HCT116 (cell line): ENCODE measurements around the gene RNF13. TPM values are rescaled to one million over a fixed set of nuclear protein-coding genes. Genes with fewer than 3 reads are reported as not detected.
A peak's percentile ranks its signal among the peaks of the same experiment; 100 is the strongest.

Experiments
- ATAC-seq: fragments of 200-7000 bp; cut with Tn5 transposase; 2 replicates; pipeline ENCODE4 v1.9.1; 2020; ENCODE audit warnings: mild to moderate bottlenecking, moderate library complexity
- BruUV-seq: library from RNA; stranded (reverse); fragments of 400-500 nt; replicated peaks from 2 replicates; lab custom pipeline; 2021; lab: Mats Ljungman, UMichigan
- CTCF ChIA-PET: fragments of 300-600 bp; sonication (Branson Sonifier 250); formaldehyde crosslinking; loops from one replicate; lab custom pipeline; 2021; ENCODE audit warnings: antibody characterized with exemption; lab: Charles Lee
- POLR2A ChIA-PET: fragments of 300-600, 350-600 bp; sonication (Branson Sonifier 250); formaldehyde crosslinking; loops from one replicate; lab custom pipeline; 2021; ENCODE audit warnings: antibody characterized with exemption; lab: Charles Lee
- RAD21 ChIA-PET, 2 experiments: fragments of 300-600 bp; sonication (Branson Sonifier 250); formaldehyde crosslinking; loops; one replicate each; lab custom pipeline; 2023; ENCODE audit warnings: low total read pairs in 2 of 2; ENCODE audit not compliant: uncharacterized antibody in 2 of 2, unreplicated experiment in 2 of 2, low non-redundant PET in 1 of 2; lab: Charles Lee
- DNase-seq: peaks from one replicate; pipeline ENCODE4 v3.0.0-alpha.2; 2010; ENCODE audit warnings: low read depth, low spot score
- H2AFZ ChIP-seq: fragments of 200-600 bp; shearing (Covaris generic), sonication (generic); 2 replicates; pipeline ENCODE4 v1.6.1; 2017; ENCODE audit warnings: low read depth, mixed run types, mixed read lengths, antibody characterized with exemption, low read length; ENCODE audit not compliant: poor library complexity, severe bottlenecking
- H3K27ac ChIP-seq: 2 replicates; pipeline ENCODE4 v1.5.1; 2012; ENCODE audit warnings: low read depth, low read length
- H3K27me3 ChIP-seq: fragments of 200-600 bp; sonication (generic); 2 replicates; pipeline ENCODE4 v1.6.1; 2016; ENCODE audit warnings: mixed run types, low read length, mixed read lengths; ENCODE audit not compliant: insufficient read depth
- H3K36me3 ChIP-seq, 2 experiments: fragments of 200-500 bp in 1 of 2; fragments of 200-600 bp in 1 of 2; sonication (Bioruptor generic) in 1 of 2; sonication (generic) in 1 of 2; 2 replicates each; pipeline versions ENCODE4 v1.5.1 to v1.6.1; 2014 to 2016; ENCODE audit warnings: low read length in 2 of 2, inconsistent platforms in 1 of 2, mixed read lengths in 1 of 2, mixed run types in 1 of 2; ENCODE audit not compliant: insufficient read depth in 2 of 2, control insufficient read depth in 1 of 2
- H3K4me1 ChIP-seq, 2 experiments: fragments of 200-600 bp in 1 of 2; sonication (generic) in 1 of 2; 2 replicates each; pipeline versions ENCODE4 v1.5.1 to v1.6.1; 2012 to 2017; ENCODE audit warnings: low read length in 2 of 2, inconsistent platforms in 1 of 2, mild to moderate bottlenecking in 1 of 2, mixed read lengths in 1 of 2, mixed run types in 1 of 2, moderate library complexity in 1 of 2; ENCODE audit not compliant: insufficient read depth in 2 of 2, control insufficient read depth in 1 of 2
- H3K4me2 ChIP-seq: fragments of 200-600 bp; sonication (generic); 2 replicates; pipeline ENCODE4 v1.6.1; 2017; ENCODE audit warnings: mixed run types, low read length, mixed read lengths
- H3K4me3 ChIP-seq, 2 experiments: fragments of 200-600 bp in 1 of 2; sonication (generic) in 1 of 2; replicated peaks in 1 of 2; 2 replicates each; pipeline ENCODE4 v1.5.1; 2011 to 2016; ENCODE audit warnings: low read length in 2 of 2, control low read depth in 1 of 2, low read depth in 1 of 2, mild to moderate bottlenecking in 1 of 2, mixed read lengths in 1 of 2, mixed run types in 1 of 2
- H3K79me2 ChIP-seq: fragments of 200-600 bp; sonication (generic); 2 replicates; pipeline ENCODE4 v1.6.1; 2017; ENCODE audit warnings: mild to moderate bottlenecking, mixed run types, low read length, moderate library complexity, mixed read lengths; ENCODE audit not compliant: insufficient read depth
- H3K9ac ChIP-seq: fragments of 200-600 bp; sonication (generic); 2 replicates; pipeline ENCODE4 v1.6.1; 2016; ENCODE audit warnings: low read length, mixed read lengths
- H3K9me2 ChIP-seq: fragments of 200-600 bp; sonication (generic), shearing (Covaris generic); 2 replicates; pipeline ENCODE4 v1.6.1; 2017; ENCODE audit warnings: mixed run types, mild to moderate bottlenecking, moderate library complexity; ENCODE audit not compliant: insufficient read depth
- H3K9me3 ChIP-seq, 2 experiments: fragments of 200-500 bp in 1 of 2; fragments of 200-600 bp in 1 of 2; sonication (Bioruptor generic) in 1 of 2; sonication (generic) in 1 of 2; 2 replicates each; pipeline ENCODE4 v1.6.1; 2014 to 2017; ENCODE audit warnings: low read length in 2 of 2, mixed read lengths in 2 of 2, inconsistent platforms in 1 of 2, low read depth in 1 of 2, mild to moderate bottlenecking in 1 of 2, mixed run types in 1 of 2, moderate library complexity in 1 of 2; ENCODE audit not compliant: control insufficient read depth in 1 of 2, insufficient read depth in 1 of 2
- H4K20me1 ChIP-seq: fragments of 200-600 bp; sonication (generic), shearing (Covaris generic); 2 replicates; pipeline ENCODE4 v1.6.1; 2017; ENCODE audit warnings: mixed run types, mild to moderate bottlenecking, moderate library complexity; ENCODE audit not compliant: insufficient read depth
- ELF1 ChIP-seq: IDR thresholded peaks from 2 replicates; pipeline ENCODE4 v1.6.1; 2012; ENCODE audit warnings: low read depth, borderline replicate concordance
- POLR2A ChIP-seq: IDR thresholded peaks from 2 replicates; pipeline ENCODE4 v1.7.0; 2011; ENCODE audit warnings: borderline replicate concordance; ENCODE audit not compliant: insufficient read depth, insufficient read length; ENCODE audit errors: extremely low read depth
- intact Hi-C: fragments of 100-400 bp; cut with micrococcal nuclease; formaldehyde crosslinking; loops from 2 replicates; pipeline ENCODE4 v1.10.0; 2022
- total RNA-seq: library from RNA; stranded (reverse); gene quantifications from one replicate; pipeline ENCODE4 v1.2.1, GENCODE V29; 2021; ENCODE audit not compliant: unreplicated experiment
- TF ChIP-seq, protein P1 (sequence below): IDR thresholded peaks from 2 replicates; pipeline ENCODE4 v1.6.1; 2012
- TF ChIP-seq, protein P2 (sequence below): IDR thresholded peaks from 2 replicates; pipeline ENCODE4 v1.6.1; 2011; ENCODE audit warnings: mild to moderate bottlenecking, low read length, moderate library complexity; ENCODE audit not compliant: insufficient replicate concordance; ENCODE audit errors: extremely low read depth
- TF ChIP-seq, protein P3 (sequence below), 3 experiments: fragments of 200-600 bp in 1 of 3; sonication (generic) in 1 of 3; IDR thresholded peaks in 2 of 3; conservative IDR thresholded peaks in 1 of 3; 2 replicates each; pipeline ENCODE4 v1.5.1; 2012 to 2017; ENCODE audit warnings: low read depth in 2 of 3, low read length in 2 of 3, antibody characterized with exemption in 1 of 3, borderline replicate concordance in 1 of 3, control low read depth in 1 of 3, mild to moderate bottlenecking in 1 of 3, mixed read lengths in 1 of 3, mixed run types in 1 of 3, moderate library complexity in 1 of 3; ENCODE audit not compliant: insufficient read depth in 1 of 3

Gene RNF13
- total RNA-seq, 1 experiment from 2014 or later = 39.9 TPM

DNA sequence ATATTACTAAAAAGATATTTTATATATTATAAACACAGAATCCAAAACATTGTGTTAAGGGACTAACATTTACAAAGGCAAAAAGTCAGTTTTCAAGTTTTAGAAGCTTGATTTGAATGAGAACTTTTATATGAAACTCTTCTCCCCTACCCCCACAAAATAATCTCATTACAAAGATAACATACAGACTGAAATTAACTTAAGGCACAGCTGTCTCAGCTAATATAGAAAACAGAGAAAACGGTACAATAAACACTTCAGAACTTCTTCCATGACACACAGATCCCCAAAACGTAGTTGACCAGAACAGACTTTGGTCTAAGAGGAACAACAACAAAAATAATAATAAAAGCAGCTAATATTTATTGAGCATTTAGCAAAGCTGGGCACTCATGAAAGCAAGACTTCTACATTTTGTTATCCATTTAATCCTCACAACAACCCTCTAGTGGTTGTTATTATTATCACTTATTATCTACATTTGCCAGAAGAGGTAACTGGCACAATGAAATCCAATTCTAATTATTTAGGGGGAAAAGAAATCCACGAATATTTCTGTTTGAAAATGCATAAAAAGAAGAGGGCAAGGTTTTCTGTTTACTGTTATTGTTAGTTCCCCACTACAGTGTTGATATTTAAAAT, 89.6 kb downstream of the RNF13 start:
- Histone ChIP-seq H3K9me2 (no peaks in the 10 kb centered on the region), H3K27ac (no peak overlapping the region), H3K4me3 (no peak overlapping the region), H3K27me3 (no peaks in the 10 kb centered on the region), H3K4me1 (peaks cover 3 to 15% of the 10 kb centered on the region in 2 experiments; a peak in 2 of 4 replicates), H3K36me3 (peaks cover 0 to 3% of the 10 kb centered on the region in 2 experiments; a peak in 1 of 4 replicates), H3K9ac (no peak overlapping the region), H3K9me3 (no peaks in the 10 kb centered on the region), H3K4me2 (no peak overlapping the region), H3K79me2 (no peaks in the 10 kb centered on the region), H4K20me1 (no peaks in the 10 kb centered on the region), H2AFZ (no peak overlapping the region)
- RAD21 ChIA-PET = no interaction called here
- ATAC-seq = no peak
- no peak for DNase-seq
- POLR2A ChIA-PET = no interaction called here
- no TSS peak for BruUV-seq
- CTCF ChIA-PET = interaction anchor here (4.5 kb wide), 1 partner anchor 23 kb away, joined by 17 read pairs; no protein-coding TSS in a partner anchor
- TF ChIP-seq ELF1 = no peak
- TF ChIP-seq POLR2A = no peak
- TF ChIP-seq, protein P1, sequence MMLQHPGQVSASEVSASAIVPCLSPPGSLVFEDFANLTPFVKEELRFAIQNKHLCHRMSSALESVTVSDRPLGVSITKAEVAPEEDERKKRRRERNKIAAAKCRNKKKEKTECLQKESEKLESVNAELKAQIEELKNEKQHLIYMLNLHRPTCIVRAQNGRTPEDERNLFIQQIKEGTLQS = no peak
- TF ChIP-seq, protein P2, sequence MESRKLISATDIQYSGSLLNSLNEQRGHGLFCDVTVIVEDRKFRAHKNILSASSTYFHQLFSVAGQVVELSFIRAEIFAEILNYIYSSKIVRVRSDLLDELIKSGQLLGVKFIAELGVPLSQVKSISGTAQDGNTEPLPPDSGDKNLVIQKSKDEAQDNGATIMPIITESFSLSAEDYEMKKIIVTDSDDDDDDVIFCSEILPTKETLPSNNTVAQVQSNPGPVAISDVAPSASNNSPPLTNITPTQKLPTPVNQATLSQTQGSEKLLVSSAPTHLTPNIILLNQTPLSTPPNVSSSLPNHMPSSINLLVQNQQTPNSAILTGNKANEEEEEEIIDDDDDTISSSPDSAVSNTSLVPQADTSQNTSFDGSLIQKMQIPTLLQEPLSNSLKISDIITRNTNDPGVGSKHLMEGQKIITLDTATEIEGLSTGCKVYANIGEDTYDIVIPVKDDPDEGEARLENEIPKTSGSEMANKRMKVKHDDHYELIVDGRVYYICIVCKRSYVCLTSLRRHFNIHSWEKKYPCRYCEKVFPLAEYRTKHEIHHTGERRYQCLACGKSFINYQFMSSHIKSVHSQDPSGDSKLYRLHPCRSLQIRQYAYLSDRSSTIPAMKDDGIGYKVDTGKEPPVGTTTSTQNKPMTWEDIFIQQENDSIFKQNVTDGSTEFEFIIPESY = no peak
- TF ChIP-seq, protein P3, sequence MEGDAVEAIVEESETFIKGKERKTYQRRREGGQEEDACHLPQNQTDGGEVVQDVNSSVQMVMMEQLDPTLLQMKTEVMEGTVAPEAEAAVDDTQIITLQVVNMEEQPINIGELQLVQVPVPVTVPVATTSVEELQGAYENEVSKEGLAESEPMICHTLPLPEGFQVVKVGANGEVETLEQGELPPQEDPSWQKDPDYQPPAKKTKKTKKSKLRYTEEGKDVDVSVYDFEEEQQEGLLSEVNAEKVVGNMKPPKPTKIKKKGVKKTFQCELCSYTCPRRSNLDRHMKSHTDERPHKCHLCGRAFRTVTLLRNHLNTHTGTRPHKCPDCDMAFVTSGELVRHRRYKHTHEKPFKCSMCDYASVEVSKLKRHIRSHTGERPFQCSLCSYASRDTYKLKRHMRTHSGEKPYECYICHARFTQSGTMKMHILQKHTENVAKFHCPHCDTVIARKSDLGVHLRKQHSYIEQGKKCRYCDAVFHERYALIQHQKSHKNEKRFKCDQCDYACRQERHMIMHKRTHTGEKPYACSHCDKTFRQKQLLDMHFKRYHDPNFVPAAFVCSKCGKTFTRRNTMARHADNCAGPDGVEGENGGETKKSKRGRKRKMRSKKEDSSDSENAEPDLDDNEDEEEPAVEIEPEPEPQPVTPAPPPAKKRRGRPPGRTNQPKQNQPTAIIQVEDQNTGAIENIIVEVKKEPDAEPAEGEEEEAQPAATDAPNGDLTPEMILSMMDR (IDR thresholded peaks at IDR 0.05 in 2 of 3, conservative IDR thresholded peaks at IDR 0.05 in 1 of 3; ENCODE audit: borderline replicate concordance in 1 of 3, insufficient read depth in 1 of 3, low read depth in 2 of 3, low read length in 2 of 3) = peak; percentile 12 to 50 (median 27); a peak in 3 of 6 replicates
- intact Hi-C loops = no loop called here
